ENCODE measurements around the gene LMX1A.

The LMX1A gene

DNA sequence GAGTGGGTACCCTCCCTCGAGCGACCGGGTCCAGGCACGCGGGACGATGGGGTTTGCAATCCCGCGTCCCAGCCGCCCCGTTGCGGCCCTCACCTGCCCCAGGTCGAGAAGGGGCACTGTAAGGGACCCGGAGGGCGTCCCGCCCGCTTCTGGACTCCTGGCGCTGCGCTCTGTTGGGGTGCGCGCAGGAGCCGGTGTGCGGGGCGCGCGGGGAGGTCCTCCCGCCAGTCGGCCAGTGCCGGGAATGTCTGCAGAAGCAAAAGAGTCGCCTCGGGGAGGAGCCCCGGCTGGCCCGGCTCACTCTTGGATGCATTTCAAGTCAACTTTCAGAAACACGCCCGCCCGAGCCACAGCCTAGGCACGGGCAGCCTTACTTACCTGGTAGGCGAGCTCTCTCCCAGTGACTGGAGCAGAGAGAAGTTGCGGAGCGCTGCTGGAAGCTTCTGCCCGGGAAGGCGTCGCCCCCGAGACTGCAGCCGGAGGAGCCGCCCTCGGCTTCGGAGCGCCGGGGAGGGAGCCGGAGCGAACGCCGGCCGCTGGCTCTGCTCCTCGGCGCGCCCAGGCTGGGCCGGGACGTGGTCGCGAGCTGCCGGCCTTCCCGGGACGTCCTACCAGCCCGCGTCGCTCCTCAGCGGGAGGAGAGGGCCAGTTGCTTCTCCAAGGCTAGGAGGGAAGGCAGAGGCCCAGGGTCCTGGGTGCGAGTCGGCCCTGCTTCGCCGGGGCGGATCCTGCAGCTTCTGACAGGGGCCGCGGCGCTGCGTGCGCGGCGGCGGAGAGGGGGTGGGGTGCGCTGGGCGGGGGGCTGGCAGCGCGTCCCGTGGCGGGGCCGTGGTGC lies at the start of gene LMX1A:
TSS of gene LMX1A (minus strand) at position 739 of the 835 bp plus-strand sequence. CDS start 1,156 bp downstream, outside the sequence.
- peak; percentile 68 for DNase-seq

- no peak for DNase-seq
These were observed 47.4 kb upstream of the LMX1A start for GRCh38 chr1:165403835-165404482.

- no peak for DNase-seq
These were observed 46.1 kb upstream of the LMX1A start for GRCh38 chr1:165402517-165403111.

- peak; percentile 56 for DNase-seq
These were observed 41.4 kb upstream of the LMX1A start for GRCh38 chr1:165397944-165398343.

DNA sequence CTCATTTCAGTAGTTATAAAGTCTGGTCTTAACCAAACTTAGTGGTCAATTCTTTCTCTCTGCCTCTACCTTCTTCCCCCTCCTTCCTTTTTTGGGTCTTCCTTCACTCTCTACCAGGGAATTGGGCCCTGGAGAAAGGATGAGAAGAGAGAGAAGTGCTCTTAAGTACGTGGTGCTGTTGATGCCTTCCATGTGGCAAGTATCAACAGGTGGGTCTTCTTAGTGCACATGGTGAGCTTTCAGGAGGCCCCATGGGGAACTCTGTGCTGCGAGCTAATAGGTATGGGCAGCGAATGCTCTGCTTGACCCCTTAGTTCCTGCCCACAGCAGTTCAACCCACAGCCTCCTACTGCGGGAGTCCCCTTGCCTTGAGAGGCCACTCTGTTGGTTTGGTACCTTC lies 39.4 kb upstream of the LMX1A start:
- DNase-seq = no peak

DNA sequence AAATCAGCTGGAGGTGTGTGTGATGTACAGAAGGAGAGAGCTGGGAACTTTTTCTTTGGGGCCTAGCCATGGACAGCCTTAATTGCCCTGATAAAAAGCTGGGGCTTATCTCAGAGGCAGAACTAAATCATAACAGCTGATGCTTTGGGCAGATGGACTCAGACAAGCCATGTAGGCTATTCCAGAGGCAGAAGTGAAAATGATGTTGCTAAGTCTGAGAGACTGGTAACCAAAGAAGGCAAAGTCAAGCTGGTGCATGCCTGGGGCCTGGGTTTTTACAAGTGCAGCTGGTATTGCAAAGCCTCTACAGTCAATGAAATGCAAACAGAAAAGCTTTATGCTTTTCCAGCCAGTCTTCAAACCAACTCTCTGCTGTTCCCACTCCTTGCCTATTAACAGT lies 39.0 kb upstream of the LMX1A start:
- no peak for DNase-seq

GRCh38 chr1:165392634-165393571 lies 36.4 kb upstream of the LMX1A start:
- DNase-seq = peak; percentile 92

DNA sequence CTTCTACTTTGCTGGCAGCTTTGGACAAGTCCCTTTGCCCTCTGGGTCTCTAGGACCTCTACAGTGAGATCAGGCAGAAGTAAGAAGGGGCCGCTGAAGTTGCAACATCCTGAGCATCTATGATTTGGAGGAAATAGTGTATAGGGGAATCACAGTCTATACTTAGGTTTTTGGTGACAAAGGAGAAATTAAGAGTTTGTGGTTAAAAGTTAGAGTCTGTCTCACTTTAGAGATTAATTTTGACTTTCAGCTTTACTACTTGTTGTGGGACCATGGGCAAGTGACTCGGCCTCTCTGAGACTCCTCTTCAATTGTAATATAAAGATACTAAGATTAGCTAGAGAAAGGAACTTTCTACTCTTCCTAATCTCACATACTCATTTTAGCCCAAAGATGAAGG lies 33.1 kb upstream of the LMX1A start:
- DNase-seq = no peak

DNA sequence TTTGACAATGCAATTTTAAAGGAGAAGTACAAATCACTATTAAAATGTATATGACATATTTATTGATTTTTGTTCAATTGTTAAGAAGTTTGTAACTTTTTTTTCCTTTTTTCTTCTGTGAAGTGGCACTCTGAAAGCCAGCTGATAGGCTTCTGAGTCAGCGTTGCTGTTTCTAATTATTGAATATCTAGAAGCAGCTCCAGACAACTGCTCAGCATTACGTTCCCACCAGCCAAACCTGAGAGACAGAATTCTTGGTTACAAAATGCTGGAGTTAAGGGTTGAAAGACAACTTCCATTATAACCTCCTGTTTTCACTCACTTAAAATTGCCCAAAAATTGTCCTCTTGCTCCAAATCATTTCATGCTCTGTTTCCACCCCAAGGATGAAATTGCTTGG lies 31.4 kb upstream of the LMX1A start:
- no peak for DNase-seq

DNA sequence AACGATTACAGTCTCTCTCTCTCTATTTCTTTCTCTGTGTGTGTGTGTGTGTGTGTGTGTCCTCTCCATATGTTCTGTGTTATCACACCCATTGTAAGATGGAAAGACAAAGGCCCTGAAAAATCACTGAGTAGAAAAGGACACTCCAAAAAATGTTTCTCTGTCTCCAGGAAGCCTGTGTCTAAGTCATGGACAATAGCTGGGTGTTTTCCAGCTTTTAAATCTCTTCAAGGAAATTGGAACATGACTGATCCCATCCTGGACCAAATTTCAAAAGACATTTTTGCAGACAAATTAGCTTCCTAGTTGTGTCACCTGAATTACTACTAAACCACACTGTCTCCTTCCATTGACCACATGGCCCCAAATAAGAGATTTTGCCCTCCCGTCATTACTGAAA lies 31.0 kb upstream of the LMX1A start:
- DNase-seq = no peak

- peak; percentile 45 for DNase-seq
These were observed 27.3 kb upstream of the LMX1A start for GRCh38 chr1:165383599-165384405.

DNA sequence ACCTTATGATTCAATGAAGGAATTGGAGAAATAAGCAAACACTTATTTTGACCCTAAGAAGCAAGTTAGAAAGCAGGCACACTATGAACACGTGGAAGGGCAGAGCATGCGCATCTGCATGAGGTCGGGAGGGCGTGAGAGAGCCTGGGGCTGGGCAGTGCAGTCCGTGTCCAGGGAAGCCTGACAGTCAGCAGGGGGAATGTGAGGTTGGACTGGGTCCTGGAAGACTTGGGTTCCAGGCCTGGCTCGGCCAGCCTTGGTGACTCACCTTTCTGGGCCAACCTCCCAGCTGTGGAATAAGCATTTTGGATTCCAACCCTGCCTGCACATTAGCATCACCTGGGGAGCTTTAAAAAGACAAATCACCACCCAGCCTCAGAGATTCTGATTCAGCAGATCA lies 26.6 kb upstream of the LMX1A start:
- peak; percentile 72 for DNase-seq

DNA sequence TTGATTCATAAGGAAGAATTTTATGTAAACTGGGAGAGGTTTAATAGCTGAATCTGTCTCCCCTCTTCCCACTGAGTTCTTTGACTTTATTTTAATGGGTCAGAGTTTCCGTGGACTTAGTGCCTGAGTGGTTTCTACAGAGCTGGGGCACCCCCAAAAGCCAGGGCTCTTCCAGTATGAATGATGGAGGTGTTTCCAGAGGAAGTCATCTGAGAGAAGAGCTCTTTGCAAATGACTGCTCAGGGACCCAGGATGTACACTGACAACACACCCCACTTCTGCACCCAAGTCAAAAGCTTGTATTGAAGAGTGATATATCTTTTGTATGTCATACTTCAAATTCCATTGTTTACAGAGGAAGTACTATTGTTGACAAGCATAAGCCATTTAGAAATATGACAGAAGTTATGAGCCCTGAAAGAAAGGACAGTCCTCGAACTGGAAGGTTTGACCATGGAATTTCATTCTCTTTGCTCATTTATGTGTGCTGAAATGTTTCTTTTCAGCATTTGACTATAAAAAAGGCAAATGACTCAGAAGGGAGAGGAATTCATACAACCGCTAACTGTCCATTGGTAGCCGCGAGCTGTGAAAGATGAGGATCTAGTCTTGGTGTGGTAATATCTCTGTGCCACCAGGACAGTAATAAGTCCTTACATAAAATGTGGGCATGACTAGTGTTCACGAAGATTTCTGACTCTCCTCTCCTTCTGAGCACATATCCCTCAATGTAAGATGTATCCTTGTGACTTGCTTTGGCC lies 25.4 kb upstream of the LMX1A start:
- DNase-seq = no peak

- DNase-seq = no peak
These were observed 20.3 kb upstream of the LMX1A start for GRCh38 chr1:165376811-165377311.

GRCh38 chr1:165376041-165376810 lies 19.7 kb upstream of the LMX1A start:
- peak; percentile 97 for DNase-seq

DNA sequence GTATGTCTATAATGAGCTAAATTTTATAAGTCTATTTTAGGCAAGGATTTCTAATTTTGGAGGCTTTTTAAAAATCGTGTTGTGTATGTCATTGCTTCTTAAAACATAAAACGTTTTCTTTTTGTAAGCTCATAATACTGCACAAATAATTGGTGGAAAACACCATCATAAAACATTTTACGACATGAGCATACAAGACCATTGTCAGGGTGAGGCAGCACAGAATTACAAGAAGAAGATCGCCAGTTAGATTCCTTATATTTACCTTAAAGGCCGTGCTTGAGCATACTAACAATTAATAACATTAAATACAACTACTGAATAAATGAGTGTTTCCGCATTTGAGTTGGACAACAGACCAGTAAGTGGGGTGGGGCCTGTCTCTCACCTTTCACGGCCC lies 19.1 kb upstream of the LMX1A start:
- no peak for DNase-seq

- DNase-seq = no peak
These were observed 15.2 kb upstream of the LMX1A start for GRCh38 chr1:165371588-165372225.

DNA sequence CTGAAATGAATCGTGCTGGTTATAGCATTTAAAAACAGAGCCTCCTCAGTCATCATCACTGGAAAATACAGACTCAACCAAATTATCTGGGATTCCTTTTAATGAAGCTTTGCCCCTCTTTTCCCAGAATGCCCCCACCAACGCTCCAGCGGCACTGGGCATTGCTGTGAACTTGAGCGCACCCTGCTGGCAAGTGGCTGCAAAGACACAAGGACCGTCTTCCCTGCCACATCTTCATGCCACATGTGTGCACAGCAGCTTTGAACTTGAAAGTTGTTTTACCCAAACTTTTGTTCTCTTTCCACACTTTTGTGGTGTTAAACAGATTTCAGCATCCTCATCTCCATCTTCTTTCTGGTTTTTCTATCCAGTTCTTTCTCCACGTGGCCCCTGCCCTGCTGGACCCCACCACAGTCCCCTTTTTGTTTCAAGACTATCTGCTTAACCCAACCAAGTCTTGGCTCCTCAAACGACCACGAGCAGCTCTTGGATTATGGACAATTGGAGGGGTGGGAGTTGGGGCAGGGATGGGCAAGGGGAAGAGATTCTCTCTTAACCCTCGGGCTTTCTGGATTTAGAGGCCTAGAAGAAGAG lies 12.8 kb upstream of the LMX1A start:
- DNase-seq = peak; percentile 57

GRCh38 chr1:165367375-165367993 lies 11.0 kb upstream of the LMX1A start:
- peak; percentile 72 for DNase-seq

Data from left hindlimb (tissue), 1 donor.